ENCODE measurements around the gene MARK1. TPM values are rescaled to one million over a fixed set of nuclear protein-coding genes. Genes with fewer than 3 reads are reported as not detected.
"Not testable (repeated sequence)": the region's sequence is repeated elsewhere in the genome, so short reads cannot be mapped to it uniquely, and the experiment has no call there.

Gene MARK1
- total RNA-seq, 1 experiment from 2014 or later: 0.05 TPM

DNA sequence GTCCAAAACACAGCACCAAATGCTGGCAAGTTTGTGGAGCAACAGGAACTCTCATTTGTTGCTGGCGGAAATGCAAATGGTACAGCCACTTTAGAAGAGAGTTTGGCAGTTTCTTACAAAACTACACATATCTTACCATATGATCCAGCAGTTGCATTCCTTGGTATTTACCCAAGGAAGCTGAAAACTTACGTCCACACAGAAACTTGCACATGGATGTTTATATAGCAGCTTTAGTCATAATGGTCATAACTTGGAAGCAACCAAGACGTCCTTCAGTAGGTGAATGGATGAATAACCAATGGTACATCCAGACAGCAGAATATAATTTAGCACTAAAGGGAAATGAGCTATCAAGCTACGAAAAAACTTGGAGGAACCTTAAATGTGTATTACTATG lies 66.4 kb downstream of the MARK1 start:
- H3K9me3 Mint-ChIP-seq (ENCODE audit: unreplicated experiment): no peaks in the 10 kb centered on the region
- H3K4me1 ChIP-seq: no peaks in the 10 kb centered on the region
- no TSS peak for BruUV-seq (replicated peaks)
- no peaks in the 10 kb centered on the region for H3K36me3 ChIP-seq (ENCODE audit: control insufficient read depth, insufficient read depth, low read length)
- intact Hi-C loops (cut with micrococcal nuclease; ENCODE audit: unreplicated experiment): no loop called here
- peaks cover 4% of the 10 kb centered on the region for H3K27me3 Mint-ChIP-seq (ENCODE audit: insufficient read depth, unreplicated experiment)
- no peaks in the 10 kb centered on the region for H3K36me3 Mint-ChIP-seq (ENCODE audit: insufficient read depth, unreplicated experiment)
- no peak overlapping the region for H3K4me3 ChIP-seq (ENCODE audit: low read depth, low read length)
- DNase-seq: no peak
- TF ChIP-seq, protein P1, sequence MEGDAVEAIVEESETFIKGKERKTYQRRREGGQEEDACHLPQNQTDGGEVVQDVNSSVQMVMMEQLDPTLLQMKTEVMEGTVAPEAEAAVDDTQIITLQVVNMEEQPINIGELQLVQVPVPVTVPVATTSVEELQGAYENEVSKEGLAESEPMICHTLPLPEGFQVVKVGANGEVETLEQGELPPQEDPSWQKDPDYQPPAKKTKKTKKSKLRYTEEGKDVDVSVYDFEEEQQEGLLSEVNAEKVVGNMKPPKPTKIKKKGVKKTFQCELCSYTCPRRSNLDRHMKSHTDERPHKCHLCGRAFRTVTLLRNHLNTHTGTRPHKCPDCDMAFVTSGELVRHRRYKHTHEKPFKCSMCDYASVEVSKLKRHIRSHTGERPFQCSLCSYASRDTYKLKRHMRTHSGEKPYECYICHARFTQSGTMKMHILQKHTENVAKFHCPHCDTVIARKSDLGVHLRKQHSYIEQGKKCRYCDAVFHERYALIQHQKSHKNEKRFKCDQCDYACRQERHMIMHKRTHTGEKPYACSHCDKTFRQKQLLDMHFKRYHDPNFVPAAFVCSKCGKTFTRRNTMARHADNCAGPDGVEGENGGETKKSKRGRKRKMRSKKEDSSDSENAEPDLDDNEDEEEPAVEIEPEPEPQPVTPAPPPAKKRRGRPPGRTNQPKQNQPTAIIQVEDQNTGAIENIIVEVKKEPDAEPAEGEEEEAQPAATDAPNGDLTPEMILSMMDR (IDR thresholded peaks at IDR 0.05; ENCODE audit: insufficient read depth in 1 of 2, low read depth in 1 of 2, low read length in 1 of 2, severe bottlenecking in 1 of 2, unreplicated experiment in 1 of 2): no peak
- H3K4me3 Mint-ChIP-seq (ENCODE audit: unreplicated experiment): no peak overlapping the region
- POLR2A ChIA-PET: no interaction called here
- no peak overlapping the region for H3K27ac Mint-ChIP-seq (ENCODE audit: unreplicated experiment)
- no peaks in the 10 kb centered on the region; the same call in 1 of the 2 replicates for H3K9me3 ChIP-seq
- CTCF ChIA-PET: no interaction called here
- H3K27me3 ChIP-seq (replicated peaks; ENCODE audit: control insufficient read depth, insufficient read depth, low read length): no peaks in the 10 kb centered on the region
- H3K4me1 Mint-ChIP-seq (ENCODE audit: low read depth, unreplicated experiment): no peaks in the 10 kb centered on the region

- BruUV-seq (replicated peaks): no TSS peak
- intact Hi-C loops (cut with micrococcal nuclease; ENCODE audit: unreplicated experiment): no loop called here
- H3K27ac Mint-ChIP-seq (ENCODE audit: unreplicated experiment): no peak overlapping the region
These were observed 67.2 kb downstream of the MARK1 start for GRCh38 chr1:220595179-220595578.

GRCh38 chr1:220604926-220605325 lies 77.0 kb downstream of the MARK1 start:
- DNase-seq: no peak
- TF ChIP-seq, protein P1 (IDR thresholded peaks at IDR 0.05; ENCODE audit: insufficient read depth in 1 of 2, low read depth in 1 of 2, low read length in 1 of 2, severe bottlenecking in 1 of 2, unreplicated experiment in 1 of 2): no peak
- 0 out of 2 replicates have a peak, but pooled peaks cover 3% of the 10 kb centered on the region for H3K9me3 ChIP-seq
- CTCF ChIA-PET: no interaction called here
- no peaks in the 10 kb centered on the region for H3K27me3 ChIP-seq (replicated peaks; ENCODE audit: control insufficient read depth, insufficient read depth, low read length)
- no peaks in the 10 kb centered on the region for H3K36me3 Mint-ChIP-seq (ENCODE audit: insufficient read depth, unreplicated experiment)
- no TSS peak for BruUV-seq (replicated peaks)
- H3K4me1 Mint-ChIP-seq (ENCODE audit: low read depth, unreplicated experiment): no peaks in the 10 kb centered on the region
- H3K36me3 ChIP-seq (ENCODE audit: control insufficient read depth, insufficient read depth, low read length): no peaks in the 10 kb centered on the region
- peaks cover 5% of the 10 kb centered on the region for H3K27me3 Mint-ChIP-seq (ENCODE audit: insufficient read depth, unreplicated experiment)
- POLR2A ChIA-PET: no interaction called here
- intact Hi-C loops (cut with micrococcal nuclease; ENCODE audit: unreplicated experiment): no loop called here
- H3K27ac Mint-ChIP-seq (ENCODE audit: unreplicated experiment): no peak overlapping the region
- no peaks in the 10 kb centered on the region for H3K9me3 Mint-ChIP-seq (ENCODE audit: unreplicated experiment)
- H3K4me3 ChIP-seq (ENCODE audit: low read depth, low read length): no peak overlapping the region
- H3K4me3 Mint-ChIP-seq (ENCODE audit: unreplicated experiment): no peak overlapping the region
- H3K4me1 ChIP-seq: no peaks in the 10 kb centered on the region

More at GRCh38 chr1:220595179-220595578, 67.2 kb downstream of the MARK1 start:
- no peaks in the 10 kb centered on the region for H3K36me3 Mint-ChIP-seq (ENCODE audit: insufficient read depth, unreplicated experiment)
- no peaks in the 10 kb centered on the region for H3K9me3 Mint-ChIP-seq (ENCODE audit: unreplicated experiment)
- H3K4me3 Mint-ChIP-seq (ENCODE audit: unreplicated experiment): no peak overlapping the region
- TF ChIP-seq, protein P1 (IDR thresholded peaks at IDR 0.05; ENCODE audit: insufficient read depth in 1 of 2, low read depth in 1 of 2, low read length in 1 of 2, severe bottlenecking in 1 of 2, unreplicated experiment in 1 of 2): no peak
- CTCF ChIA-PET: no interaction called here
- peaks cover 4% of the 10 kb centered on the region for H3K27me3 Mint-ChIP-seq (ENCODE audit: insufficient read depth, unreplicated experiment)
- POLR2A ChIA-PET: no interaction called here
- no peaks in the 10 kb centered on the region for H3K4me1 Mint-ChIP-seq (ENCODE audit: low read depth, unreplicated experiment)
- H3K27me3 ChIP-seq (replicated peaks; ENCODE audit: control insufficient read depth, insufficient read depth, low read length): no peaks in the 10 kb centered on the region
- no peaks in the 10 kb centered on the region for H3K4me1 ChIP-seq
- no peak for DNase-seq
- no peaks in the 10 kb centered on the region; the same call in 1 of the 2 replicates for H3K9me3 ChIP-seq
- H3K4me3 ChIP-seq (ENCODE audit: low read depth, low read length): no peak overlapping the region
- no peaks in the 10 kb centered on the region for H3K36me3 ChIP-seq (ENCODE audit: control insufficient read depth, insufficient read depth, low read length)

- POLR2A ChIA-PET; H3K4me3 ChIP-seq (ENCODE audit: low read depth, low read length); H3K4me1 ChIP-seq; H3K27me3 Mint-ChIP-seq (ENCODE audit: insufficient read depth, unreplicated experiment); H3K4me1 Mint-ChIP-seq (ENCODE audit: low read depth, unreplicated experiment); H3K36me3 Mint-ChIP-seq (ENCODE audit: insufficient read depth, unreplicated experiment); intact Hi-C loops (cut with micrococcal nuclease; ENCODE audit: unreplicated experiment); BruUV-seq (replicated peaks); H3K9me3 Mint-ChIP-seq (ENCODE audit: unreplicated experiment); CTCF ChIA-PET; DNase-seq; H3K27ac Mint-ChIP-seq (ENCODE audit: unreplicated experiment); H3K36me3 ChIP-seq (ENCODE audit: control insufficient read depth, insufficient read depth, low read length); H3K4me3 Mint-ChIP-seq (ENCODE audit: unreplicated experiment); H3K9me3 ChIP-seq; H3K27me3 ChIP-seq (replicated peaks; ENCODE audit: control insufficient read depth, insufficient read depth, low read length): not testable (repeated sequence)
These were observed 77.7 kb downstream of the MARK1 start for GRCh38 chr1:220605651-220606050.

DNA sequence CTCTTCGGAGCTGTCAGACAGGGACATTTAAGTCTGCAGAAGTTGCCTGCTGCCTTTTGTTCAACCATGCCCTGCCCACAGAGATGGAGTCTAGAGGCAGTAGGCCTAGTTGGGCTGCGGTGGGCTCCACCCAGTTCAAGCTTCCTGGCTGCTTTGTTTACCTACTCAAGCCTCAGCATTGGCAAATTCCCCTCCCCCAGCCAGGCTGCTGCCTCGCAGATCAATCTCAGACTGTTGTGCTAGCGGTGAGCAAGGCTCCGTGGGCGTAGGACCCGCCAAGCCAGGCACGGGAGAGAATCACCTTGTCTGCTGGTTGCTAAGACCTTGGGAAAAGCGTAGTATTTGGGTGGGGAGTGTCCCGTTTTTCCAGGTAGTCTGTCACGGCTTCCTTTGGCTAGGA lies 83.2 kb downstream of the MARK1 start:
- H3K4me3 Mint-ChIP-seq (ENCODE audit: unreplicated experiment); intact Hi-C loops (cut with micrococcal nuclease; ENCODE audit: unreplicated experiment); H3K27me3 ChIP-seq (replicated peaks; ENCODE audit: control insufficient read depth, insufficient read depth, low read length); H3K9me3 Mint-ChIP-seq (ENCODE audit: unreplicated experiment); H3K4me3 ChIP-seq (ENCODE audit: low read depth, low read length); H3K27ac Mint-ChIP-seq (ENCODE audit: unreplicated experiment); H3K36me3 ChIP-seq (ENCODE audit: control insufficient read depth, insufficient read depth, low read length); H3K9me3 ChIP-seq; CTCF ChIA-PET; H3K27me3 Mint-ChIP-seq (ENCODE audit: insufficient read depth, unreplicated experiment); H3K4me1 ChIP-seq; H3K36me3 Mint-ChIP-seq (ENCODE audit: insufficient read depth, unreplicated experiment); DNase-seq; POLR2A ChIA-PET; H3K4me1 Mint-ChIP-seq (ENCODE audit: low read depth, unreplicated experiment); BruUV-seq (replicated peaks): not testable (repeated sequence)

Data from Caco-2 (cell line).